Stomach (tissue), 9 donors: ENCODE measurements around the gene BHLHE40. TPM values are rescaled to one million over a fixed set of nuclear protein-coding genes. Genes with fewer than 3 reads are reported as not detected.

ENCODE experiments used
- DNase-seq, 2 donors: peaks; one replicate each; pipeline versions ENCODE4 v3.0.0 to v3.0.0-alpha.2; 2013 to 2019
- H3K27ac ChIP-seq, 5 donors: fragments of 200-600 bp in 4 of 5; sonication (generic) in 4 of 5; one replicate each; pipeline ENCODE4 v1.5.1; 2013 to 2019; ENCODE audit warnings: mild to moderate bottlenecking in 1 of 5, moderate library complexity in 1 of 5
- H3K27me3 ChIP-seq, 3 donors: fragments of 200-600 bp; sonication (generic); one replicate each; pipeline ENCODE4 v1.5.1; 2017 to 2019; ENCODE audit warnings: mixed run types in 1 of 3
- H3K36me3 ChIP-seq, 4 donors: fragments of 200-600 bp; sonication (generic); 1 replicate in 3 of 4; 2 replicates in 1 of 4; pipeline ENCODE4 v1.5.1; 2016 to 2019
- H3K4me1 ChIP-seq, 4 donors: fragments of 200-600 bp; sonication (generic); one replicate each; pipeline ENCODE4 v1.5.1; 2016 to 2019
- H3K4me3 ChIP-seq, 4 donors: fragments of 200-600 bp; sonication (generic) in 3 of 4; one replicate each; pipeline ENCODE4 v1.5.1; 2016 to 2019; ENCODE audit warnings: mild to moderate bottlenecking in 1 of 4
- H3K9me3 ChIP-seq, 4 donors: fragments of 200-600 bp; sonication (generic); one replicate each; pipeline ENCODE4 v1.5.1; 2016 to 2019
- CTCF ChIP-seq, 7 experiments: fragments of 450-650 bp in 4 of 7; fragments of 200-600 bp in 3 of 7; sonication (generic) in 3 of 7; IDR thresholded peaks; one replicate each; pipeline ENCODE4 v1.5.1; 2016 to 2019; ENCODE audit warnings: antibody characterized with exemption in 7 of 7, control low read depth in 2 of 7, mild to moderate bottlenecking in 1 of 7
- EP300 ChIP-seq: sonication (generic); formaldehyde crosslinking; IDR thresholded peaks from one replicate; pipeline ENCODE4 v1.6.1; 2017; ENCODE audit warnings: antibody characterized with exemption
- POLR2A ChIP-seq, 4 donors: fragments of 450-650 bp; IDR thresholded peaks; one replicate each; pipeline ENCODE4 v1.6.1; 2016; ENCODE audit warnings: antibody characterized with exemption in 4 of 4, control low read depth in 2 of 4, mild to moderate bottlenecking in 1 of 4, moderate library complexity in 1 of 4
- POLR2AphosphoS5 ChIP-seq, 3 donors: sonication (generic); formaldehyde crosslinking; IDR thresholded peaks; one replicate each; pipeline ENCODE4 v1.6.1; 2016; ENCODE audit warnings: antibody characterized with exemption in 3 of 3
- WGBS, 5 donors: extraction: QIAGEN DNeasy Blood & Tissue Kit in 3 of 5; methylation state at CpG; one replicate each; pipeline versions ENCODE4 v1.1.5 to v1.1.7; 2013 to 2018; 5-methylcytosine and 5-hydroxymethylcytosine counted together
- intact Hi-C: fragments of 100-400 bp; cut with DNase I; formaldehyde crosslinking; loops from one replicate; pipeline ENCODE4 v1.15.1; 2023; ENCODE audit warnings: low total_unique reads
- polyA plus RNA-seq, 3 donors: library from polyadenylated mRNA; stranded (reverse); fragments of 200-250 nt; gene quantifications; one replicate each; pipeline ENCODE4 v1.2.3, GENCODE V29; 2013
- total RNA-seq, 5 donors: library from RNA; depleted of rRNA; stranded (reverse); fragments of >200 nt; gene quantifications; one replicate each; pipeline versions ENCODE4 v1.1.0 to v1.2.3, GENCODE V29; 2014 to 2016
- donor health status: healthy with polysubstance abuse.
- donor health status: Bipolar disorder and iron deficiency.
- donor health status: healthy.

BHLHE40 gene
- total and polyA plus RNA-seq, 8 donors, result 7.6 to 39.7 (median 25.4) TPM

GRCh38 chr3:5020242-5020722, 41.0 kb downstream of the BHLHE40 start:
- Histone ChIP-seq H3K36me3 (no peaks in the 10 kb centered on the region), H3K27ac (peak overlapping the region in 1 of 5 donors; percentile 78), H3K9me3 (no peaks in the 10 kb centered on the region), H3K27me3 (no peaks in the 10 kb centered on the region), H3K4me3 (no peak overlapping the region), H3K4me1 (peaks cover 11 to 56% (median 16%) of the 10 kb centered on the region in 4 donors)
- intact Hi-C loops, result no loop called here
- 50 to 84% (median 61%) methylated on average over 7 of the region's 7 CpGs for WGBS, 5 donors
- no peak for DNase-seq
- no peak for TF ChIP-seq EP300

GRCh38 chr3:5021116-5022092, 42.2 kb downstream of the BHLHE40 start:
- TF ChIP-seq POLR2AphosphoS5 (IDR thresholded peaks at IDR 0.05), result no peak
- no peak for TF ChIP-seq EP300
- TF ChIP-seq POLR2A (IDR thresholded peaks at IDR 0.05), result no peak
- no peak for TF ChIP-seq CTCF (IDR thresholded peaks at IDR 0.05)
- peak overlapping the region in 4 of 5 donors; percentile 45 to 70 (median 47) for H3K27ac ChIP-seq
- intact Hi-C loops, result no loop called here

GRCh38 chr3:5022187-5022965, 43.1 kb downstream of the BHLHE40 start:
- Histone ChIP-seq H3K4me1 (peaks cover 11 to 55% (median 20%) of the 10 kb centered on the region in 4 donors), H3K9me3 (no peaks in the 10 kb centered on the region), H3K27me3 (no peaks in the 10 kb centered on the region), H3K27ac (peak overlapping the region in 4 of 5 donors; percentile 45 to 70 (median 54)), H3K36me3 (no peaks in the 10 kb centered on the region), H3K4me3 (no peak overlapping the region)
- no peak for TF ChIP-seq POLR2AphosphoS5 (IDR thresholded peaks at IDR 0.05)
- no peak for TF ChIP-seq EP300
- TF ChIP-seq POLR2A (IDR thresholded peaks at IDR 0.05), result no peak
- TF ChIP-seq CTCF (IDR thresholded peaks at IDR 0.05), result no peak
- 77 to 82% (median 80%) methylated on average over 6 of the region's 6 CpGs for WGBS, 5 donors
- intact Hi-C loops, result no loop called here
- DNase-seq, result no peak

More at GRCh38 chr3:5021116-5022092, 42.2 kb downstream of the BHLHE40 start:
- no peak for DNase-seq
- Histone ChIP-seq H3K4me1 (peaks cover 11 to 55% (median 20%) of the 10 kb centered on the region in 4 donors), H3K36me3 (no peaks in the 10 kb centered on the region), H3K27me3 (no peaks in the 10 kb centered on the region), H3K4me3 (no peak overlapping the region), H3K9me3 (no peaks in the 10 kb centered on the region)
- 90 to 92% (median 92%) methylated on average over 15 to 17 of the region's 17 CpGs for WGBS, 5 donors

- H3K27me3 ChIP-seq, result no peaks in the 10 kb centered on the region
- no peaks in the 10 kb centered on the region for H3K36me3 ChIP-seq
- H3K4me3 ChIP-seq, result no peak overlapping the region
- intact Hi-C loops, result no loop called here
- WGBS, 5 donors, result 55 to 72% (median 66%) methylated on average over 15 of the region's 15 CpGs
- TF ChIP-seq EP300 (no peak), POLR2AphosphoS5 (IDR thresholded peaks at IDR 0.05) (peak in 1 of 3 donors; percentile 13), POLR2A (IDR thresholded peaks at IDR 0.05) (no peak)
- H3K27ac ChIP-seq, result peak overlapping the region in 4 of 5 donors; percentile 45 to 70 (median 53)
- peak in 1 of 2 donors; percentile 34 for DNase-seq
- H3K9me3 ChIP-seq, result no peaks in the 10 kb centered on the region
- H3K4me1 ChIP-seq, result peaks cover 3 to 48% (median 15%) of the 10 kb centered on the region in 4 donors
Measured at GRCh38 chr3:5022966-5023776, 43.9 kb downstream of the BHLHE40 start.
